8988T (cell line): ENCODE results near the gene TRPV6.

Experiments
- DNase-seq: peaks from one replicate; pipeline ENCODE4 v3.0.0; 2011

The TRPV6 gene

DNA sequence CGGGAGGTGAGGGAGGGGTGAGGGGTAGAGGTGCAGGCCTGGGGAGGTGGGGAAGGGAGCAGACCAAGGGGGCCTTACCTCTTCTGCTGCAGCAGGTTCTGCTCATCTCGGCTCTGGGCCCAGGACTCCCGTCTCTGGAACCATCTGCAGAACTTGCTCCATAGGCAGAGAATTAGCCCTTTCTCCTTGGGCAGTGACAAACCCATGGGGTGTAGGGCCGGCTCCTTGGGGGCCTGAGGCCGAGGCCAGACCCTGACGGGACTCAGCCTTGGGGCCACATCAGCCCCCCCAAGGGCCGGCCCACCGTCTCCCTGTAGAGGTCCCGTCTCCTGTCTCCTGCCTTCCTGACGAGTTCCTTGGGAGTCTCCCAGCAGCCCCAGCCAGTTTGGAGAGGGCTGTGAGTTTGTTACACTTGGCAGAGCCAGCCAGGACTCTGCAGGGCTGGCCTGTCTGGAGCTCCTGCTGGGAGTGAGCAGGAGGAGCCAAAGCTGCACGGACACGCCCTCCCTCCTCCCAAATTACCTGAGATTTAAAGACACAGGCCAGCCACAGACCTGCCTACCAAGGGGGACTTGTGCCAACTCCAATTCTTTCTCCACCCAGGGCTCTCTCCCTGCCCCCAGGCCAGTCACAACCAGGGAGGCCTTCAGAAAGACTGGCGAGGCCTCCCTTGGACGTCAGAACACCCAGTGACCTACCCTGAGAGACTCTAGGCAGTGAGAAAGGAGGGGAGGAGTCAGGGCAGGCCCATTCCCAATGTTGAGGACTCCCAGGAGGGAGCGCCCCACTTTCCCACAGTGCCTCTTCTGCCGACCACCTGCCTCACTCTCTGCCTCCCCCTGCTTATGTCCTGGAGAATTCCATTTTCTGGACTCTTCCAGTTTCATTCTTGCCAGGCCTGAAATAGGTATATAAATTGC lies at the start of gene TRPV6:
Gene TRPV6 (minus strand): TSS at position 435 of the 920 bp plus-strand sequence.
- no peak for DNase-seq

DNA sequence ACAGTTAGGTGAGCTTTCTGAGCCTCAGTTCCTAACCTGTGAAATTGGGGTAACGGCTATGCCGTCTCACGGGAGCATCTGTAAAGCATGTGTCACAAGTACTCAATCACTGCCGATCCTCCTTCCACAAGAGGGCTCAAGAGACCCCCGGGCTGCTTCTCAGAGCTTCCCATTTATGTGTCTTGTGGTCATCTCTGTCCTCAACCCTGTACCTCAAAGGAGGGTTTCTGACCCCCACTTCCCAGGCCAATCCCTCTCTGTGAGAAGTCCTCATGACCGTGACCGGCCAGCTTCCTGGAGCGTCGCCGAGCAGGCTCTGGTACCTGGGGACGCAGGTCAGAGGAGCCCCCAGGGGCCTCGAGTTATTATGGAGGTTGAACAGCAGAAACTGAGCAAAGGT lies 48.5 kb upstream of the TRPV6 start:
- DNase-seq: no peak

DNA sequence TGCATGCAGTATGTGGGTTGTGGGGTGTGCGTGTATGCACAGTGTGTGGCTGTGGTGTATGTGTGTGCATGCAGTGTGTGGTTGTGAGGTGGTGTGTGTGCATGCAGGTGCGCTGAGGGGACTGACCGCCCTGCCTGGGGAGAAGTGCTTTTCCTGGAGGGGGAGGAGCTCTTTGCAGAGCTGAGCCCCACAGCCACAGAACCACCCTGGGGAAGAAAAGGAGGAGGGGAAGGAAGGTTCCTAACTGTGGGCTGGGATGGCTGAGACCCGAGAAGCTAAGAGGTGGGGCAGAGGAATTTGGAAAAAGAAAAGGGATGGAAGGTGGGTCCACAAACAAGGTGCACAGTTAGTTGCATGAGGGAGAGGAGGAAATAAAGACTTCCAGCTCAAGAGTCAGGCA lies 48.1 kb upstream of the TRPV6 start, which contains the start of gene TRPV5:
Gene TRPV5 (minus strand): TSS at position 123 of the 400 bp plus-strand sequence. CDS start 287 bp downstream, outside the sequence.
- DNase-seq: no peak

DNA sequence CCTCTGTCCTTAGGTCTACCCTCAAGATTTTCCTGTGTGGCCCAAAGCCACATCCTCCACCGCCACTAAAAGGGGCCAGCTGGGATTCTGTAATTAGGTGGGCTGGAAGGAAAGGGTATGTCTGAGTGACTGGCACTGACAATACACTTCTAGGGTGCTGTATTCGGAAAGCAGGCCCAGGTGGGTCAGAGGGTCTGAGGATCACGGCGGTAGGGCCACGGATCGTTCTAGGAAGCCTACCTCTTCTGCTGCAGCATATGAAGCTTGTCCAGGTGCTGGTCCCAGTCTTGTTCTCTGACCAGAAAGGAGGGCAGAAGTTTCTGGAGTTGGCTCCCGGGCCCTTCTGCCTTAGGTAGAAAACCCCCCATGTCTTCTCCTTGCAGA lies 47.5 kb upstream of the TRPV6 start:
- DNase-seq: no peak

DNA sequence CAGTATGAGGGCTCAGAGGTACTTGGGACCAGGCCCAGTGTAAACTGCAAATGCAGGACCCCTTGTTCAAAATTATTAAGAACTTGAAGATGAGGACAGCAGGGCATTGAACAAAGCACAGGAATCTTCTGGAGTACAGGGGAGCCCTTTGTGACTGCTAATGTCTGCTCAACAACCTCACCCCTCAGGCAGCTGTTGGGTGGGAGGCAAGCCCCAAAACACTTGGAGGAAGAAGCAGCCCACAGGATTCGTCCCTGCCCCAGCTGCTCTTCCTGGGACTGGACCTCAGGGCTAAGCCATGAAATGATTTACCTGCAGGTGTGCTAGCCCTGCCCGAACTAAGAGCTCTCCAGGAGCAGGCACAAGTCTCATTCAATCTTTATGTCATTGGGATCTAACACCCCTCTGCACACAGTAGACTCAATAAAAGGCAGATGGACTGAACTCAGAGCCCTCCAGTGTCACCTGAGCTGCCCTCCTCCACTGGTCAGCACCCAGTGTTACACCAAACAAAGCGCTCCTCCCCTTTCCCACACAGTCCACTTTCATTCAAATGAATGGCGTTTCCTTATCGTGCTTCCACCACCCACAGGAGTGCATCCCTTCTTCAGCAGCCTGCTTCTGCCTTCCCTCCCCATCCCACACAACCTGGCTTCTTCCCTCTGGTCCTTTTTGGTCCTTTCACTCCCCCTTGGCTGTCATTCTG lies 47.0 kb upstream of the TRPV6 start:
- no peak for DNase-seq

DNA sequence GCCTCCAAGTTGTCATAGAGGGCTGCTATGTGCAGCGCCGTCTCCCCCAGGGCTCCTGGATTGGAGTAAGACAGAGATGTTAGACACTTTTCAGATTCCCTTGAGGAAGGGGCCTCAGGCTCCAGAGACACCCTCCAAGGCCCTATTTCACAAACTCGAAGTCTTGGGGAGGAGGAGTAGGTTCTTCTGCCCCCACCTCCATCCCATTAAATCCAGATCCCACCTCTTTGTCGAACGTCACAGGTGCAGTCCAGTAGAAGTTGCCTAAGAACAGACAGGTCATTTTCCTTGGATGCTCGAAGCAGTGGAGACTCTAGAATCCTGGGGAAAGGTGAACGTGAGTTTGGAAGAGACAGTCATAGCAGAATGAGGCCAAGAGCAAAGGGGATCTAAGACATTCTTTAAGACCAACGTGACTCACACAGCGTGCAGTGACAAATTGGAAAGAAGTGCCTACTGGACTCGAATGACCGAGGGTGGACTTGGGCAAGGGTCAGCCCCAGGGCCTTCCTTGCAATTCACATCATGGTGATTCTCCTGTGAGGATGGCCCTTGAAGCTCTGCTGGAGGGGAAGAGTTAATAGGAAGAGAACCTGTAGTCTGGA lies 44.7 kb upstream of the TRPV6 start:
- no peak for DNase-seq

DNA sequence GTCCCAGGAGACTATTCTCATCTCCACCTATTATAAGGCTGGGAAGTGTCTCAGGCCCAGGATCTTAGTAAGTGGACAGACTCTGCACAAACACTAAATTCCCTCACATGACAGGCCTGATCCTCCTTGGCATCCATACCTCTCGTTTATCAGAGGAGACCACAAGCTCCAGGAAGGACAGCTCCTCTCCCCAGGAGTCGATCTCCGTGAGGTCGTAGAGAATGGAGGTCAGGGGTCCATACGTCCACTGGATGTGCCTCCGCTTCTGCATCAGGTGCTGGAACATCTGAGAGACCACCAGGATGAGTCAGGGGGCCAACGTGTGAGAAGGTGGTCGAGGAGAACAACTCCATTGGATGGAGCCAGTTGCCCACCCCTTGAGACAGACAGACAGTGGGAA lies 42.4 kb upstream of the TRPV6 start:
- DNase-seq: no peak

DNA sequence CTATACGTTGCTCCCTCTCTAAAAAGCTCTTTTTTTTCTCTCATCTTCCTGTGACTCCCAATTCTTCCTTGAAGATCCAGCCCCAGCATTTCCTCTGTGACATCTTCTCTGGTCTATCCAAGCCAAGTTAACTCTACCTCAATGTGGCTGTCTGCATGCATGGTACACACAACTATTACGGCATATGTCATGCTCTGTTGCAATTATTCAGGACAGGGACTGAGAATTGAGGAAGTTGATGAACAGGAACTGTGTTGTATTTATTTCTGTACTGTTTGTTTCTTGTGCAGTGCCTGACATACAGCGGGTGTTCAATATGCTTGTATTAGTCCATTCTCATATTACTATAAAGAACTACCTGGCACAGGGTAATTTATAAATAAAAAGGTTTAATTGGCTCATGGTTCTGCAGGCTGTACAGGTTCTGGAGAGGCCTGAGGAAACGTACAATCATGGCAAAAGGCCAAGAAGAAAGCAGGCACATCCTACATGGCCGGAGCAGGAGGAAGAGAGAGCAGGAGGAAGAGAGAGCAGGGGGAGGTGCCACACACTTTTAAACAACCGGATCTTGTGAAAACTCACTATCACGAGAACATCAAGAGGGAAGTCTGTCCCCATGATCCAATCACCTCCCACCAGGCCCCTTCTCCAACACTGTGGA lies 41.7 kb upstream of the TRPV6 start:
- no peak for DNase-seq

DNA sequence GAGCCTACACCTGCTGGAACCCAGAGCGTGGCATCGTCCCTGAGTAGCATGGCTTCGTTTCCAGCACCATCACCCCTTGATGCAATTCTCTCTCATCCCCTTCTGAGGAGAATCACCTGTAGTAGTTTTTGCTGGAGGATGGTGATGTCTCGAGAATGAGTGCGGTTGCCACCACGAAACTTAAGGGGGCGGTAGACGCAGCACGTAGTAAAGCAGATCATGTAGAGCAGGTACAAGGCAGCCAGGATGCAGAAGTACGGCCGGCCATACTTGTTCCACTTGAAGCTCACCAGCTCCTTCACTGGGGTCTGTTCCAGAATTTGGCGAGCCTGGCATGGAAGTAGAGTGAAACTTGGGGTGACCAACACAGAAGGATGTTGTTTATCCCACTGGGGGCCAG lies 39.9 kb upstream of the TRPV6 start:
- no peak for DNase-seq

DNA sequence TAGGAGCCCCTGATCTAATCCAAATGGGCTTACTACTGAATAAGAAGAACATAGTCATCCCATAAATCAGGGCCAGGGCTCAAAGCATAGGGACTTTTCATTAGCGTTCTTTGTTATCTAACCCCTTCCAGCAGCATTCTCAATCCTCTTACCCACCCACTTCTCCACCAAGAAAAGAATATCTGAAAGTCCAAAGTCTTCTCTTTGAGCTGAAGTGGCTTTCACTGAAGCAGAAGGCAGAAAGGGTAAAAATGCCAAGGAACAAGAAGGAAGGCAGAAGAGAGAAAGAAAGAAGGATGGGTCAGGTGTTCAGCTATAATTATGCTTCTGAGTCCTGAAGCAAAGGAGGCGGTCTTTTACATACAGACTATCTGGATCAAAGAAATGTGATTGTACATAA lies 37.8 kb upstream of the TRPV6 start:
- DNase-seq: no peak

DNA sequence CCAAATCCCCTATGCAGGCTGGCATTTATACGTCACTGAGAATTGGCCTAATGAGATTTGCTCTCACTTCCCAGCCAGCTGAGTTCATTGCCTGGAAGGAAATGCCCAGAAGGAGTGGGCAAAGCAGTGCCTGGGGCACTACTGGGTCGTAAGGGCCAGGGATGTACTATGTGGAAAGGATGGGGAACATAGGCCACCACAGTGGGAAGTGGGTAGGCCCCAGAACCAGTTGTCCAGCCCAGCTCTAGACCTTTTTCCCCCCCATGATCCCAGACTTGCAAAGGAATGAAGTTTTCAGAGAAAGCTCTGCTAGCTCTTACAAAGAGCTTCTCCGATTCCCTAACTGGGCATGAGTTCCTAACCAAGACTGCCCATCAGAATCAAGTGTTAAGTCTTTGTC lies 34.1 kb upstream of the TRPV6 start:
- no peak for DNase-seq

DNA sequence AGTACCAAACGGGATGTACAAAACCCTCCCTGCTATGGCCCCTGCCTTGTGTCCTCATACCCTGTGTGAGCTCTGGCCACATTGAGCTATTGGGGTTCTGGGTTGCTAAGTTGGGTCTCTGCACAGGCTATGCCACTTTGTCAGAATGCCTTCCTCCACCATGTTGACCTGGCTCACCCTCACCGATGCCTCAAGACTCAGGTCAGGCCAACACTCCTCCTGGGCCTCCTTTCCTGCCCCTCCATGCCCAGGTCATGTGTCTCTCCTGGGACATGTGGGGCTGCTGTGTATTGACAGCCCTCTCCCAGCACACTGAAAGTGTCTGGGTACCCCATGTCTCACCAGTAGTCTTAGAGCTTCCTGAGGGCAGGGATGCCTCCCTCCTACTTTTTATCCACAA lies 33.4 kb upstream of the TRPV6 start:
- no peak for DNase-seq

DNA sequence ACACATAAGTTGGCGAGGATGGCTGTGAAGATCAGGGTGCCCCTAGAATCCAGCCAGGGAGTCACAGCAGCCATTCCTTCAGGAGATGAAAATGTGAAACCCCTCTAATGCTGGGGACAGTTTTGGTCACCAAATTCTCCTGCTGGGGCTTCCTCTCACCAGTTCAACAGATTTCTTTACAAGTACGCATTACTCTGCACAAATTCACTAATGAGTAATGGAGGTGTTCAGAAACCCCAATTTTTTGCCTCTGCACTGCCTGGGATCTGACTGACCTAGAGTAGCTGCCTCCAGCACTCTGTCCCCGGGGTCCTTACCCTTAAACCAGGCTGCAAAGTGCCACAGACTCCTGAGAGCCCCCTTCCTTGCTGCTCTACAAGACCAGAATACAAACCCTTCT lies 31.9 kb upstream of the TRPV6 start:
- no peak for DNase-seq

DNA sequence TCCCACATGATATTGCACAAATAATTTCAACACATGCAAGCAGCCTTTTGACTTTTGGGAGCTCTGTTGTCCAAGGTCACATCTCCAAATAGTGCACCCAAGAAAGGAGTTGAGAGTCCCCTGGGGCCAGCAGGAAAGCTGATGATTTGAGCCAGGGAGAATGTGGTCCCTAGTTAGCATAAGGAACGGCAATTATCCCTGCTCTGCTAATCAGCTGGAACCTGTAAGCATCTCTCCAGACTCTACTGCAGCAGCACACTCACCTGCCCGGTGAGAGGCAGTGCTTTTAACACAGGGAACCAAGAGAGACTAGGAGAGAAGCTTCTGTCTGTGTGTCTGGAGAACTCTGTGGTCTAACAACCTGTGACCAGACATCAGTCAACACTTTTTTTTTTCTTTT lies 31.0 kb upstream of the TRPV6 start:
- no peak for DNase-seq

DNA sequence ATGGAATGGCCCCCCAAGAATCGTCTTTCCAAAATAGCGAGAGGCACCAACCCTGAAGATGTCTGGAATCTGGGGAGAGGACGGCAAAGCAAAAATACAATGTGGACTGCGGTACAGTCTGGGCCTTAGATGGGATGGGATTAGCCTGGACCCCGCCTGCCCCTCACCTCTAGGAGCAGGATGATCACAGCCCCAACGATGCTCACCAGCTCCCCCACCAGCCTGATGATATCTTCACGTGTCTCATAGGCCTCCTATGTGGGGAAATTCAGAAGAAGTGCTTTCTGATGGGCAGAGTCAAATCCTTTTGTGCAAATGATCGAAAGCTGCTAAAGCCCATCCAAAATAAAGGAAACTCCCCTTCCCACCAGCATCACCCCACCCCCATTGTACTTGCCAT lies 29.8 kb upstream of the TRPV6 start:
- DNase-seq: no peak

DNA sequence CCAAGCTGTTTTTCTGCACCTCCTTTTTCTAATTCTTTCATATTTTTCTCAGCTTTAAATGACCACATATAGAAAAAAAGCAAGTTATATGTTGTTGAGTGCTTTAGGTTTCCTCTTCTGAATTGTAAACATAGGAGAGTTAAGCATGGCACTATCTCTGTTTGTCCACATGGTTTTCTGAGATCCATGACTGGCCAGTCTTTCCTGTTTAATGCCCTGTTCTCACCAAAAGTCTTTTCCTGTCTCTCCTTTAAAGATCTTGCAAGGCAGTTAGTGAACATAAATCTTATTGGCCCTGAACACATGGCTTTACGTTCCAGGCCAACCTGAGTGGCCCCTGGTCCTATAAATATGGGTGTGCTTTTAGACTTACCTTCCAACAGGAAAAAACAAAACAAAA lies 28.6 kb upstream of the TRPV6 start:
- DNase-seq: no peak

DNA sequence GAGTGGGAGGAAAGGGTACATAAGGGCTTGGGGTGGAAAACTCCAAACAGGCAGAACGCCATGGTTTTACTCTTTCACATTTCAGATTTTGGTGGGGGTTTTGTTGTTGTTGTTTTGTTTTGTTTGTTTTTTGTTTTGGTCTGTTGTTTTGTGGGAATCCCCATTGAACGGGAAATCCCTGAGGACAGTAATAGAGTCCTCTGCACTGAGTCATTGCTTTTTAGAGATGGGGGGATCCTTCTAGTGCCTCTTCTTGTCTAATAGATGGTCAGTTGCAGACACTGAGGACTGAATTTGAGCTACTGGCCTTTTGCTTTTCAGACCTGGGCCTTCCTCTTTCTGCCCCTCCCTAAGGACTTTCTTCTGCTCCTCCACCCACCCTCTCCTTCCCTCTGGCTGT lies 28.0 kb upstream of the TRPV6 start:
- DNase-seq: no peak

DNA sequence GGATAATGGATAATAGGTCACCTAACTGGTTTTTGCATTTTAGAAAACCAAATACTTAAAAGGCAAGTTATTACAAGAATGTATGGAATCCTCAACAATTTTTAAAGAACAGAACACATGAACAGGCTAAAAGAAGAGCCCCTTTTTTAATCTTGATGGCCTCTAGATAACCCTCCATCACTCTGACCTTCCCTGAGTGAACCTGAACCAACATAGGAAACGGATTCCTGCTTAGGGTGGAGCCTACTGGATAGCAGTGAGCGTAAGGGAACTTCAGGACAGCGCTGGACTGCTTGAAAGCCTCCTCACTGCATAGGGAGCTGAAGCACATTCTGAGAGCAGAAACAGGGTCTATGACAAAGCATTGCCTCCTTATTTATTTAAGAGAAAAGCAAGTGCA lies 27.5 kb upstream of the TRPV6 start:
- DNase-seq: no peak

DNA sequence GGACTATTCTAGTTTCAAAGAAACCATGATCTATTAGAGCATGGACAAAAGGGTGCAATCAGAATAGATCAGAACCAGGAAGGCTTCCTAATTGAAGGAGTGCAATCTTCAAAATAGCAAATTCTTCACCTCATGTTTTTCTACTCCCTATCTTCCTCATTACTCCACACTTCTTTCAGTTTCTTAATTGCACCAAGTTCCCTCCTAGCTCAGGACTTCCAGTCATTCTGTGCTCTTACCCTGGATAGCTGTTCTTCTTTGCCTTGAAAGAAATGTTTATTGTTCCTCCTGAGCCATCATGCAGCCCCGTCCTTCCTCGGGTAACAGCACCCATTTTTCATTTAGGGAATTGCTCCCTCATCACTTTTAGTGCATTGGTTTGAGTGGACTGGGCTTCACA lies 24.9 kb upstream of the TRPV6 start:
- DNase-seq: no peak

DNA sequence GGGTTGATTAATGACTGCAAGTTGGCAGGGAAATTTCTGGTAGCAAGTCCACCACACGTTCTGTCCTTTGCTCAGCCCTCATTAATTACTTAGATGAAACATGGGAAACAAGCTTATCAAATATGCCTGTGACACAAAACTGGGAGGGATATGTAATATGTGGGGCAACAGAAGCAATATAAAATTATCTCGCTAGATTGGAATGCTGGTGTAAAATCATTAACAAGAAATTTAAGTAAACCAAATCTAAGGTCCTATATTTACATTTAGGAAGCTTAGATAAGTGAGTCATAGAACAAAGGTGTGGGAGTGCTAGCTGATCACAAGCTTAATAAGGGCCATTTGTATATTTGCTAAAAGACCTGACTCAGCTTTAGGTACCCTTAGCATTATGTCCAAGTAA lies 24.5 kb upstream of the TRPV6 start:
- DNase-seq: no peak

DNA sequence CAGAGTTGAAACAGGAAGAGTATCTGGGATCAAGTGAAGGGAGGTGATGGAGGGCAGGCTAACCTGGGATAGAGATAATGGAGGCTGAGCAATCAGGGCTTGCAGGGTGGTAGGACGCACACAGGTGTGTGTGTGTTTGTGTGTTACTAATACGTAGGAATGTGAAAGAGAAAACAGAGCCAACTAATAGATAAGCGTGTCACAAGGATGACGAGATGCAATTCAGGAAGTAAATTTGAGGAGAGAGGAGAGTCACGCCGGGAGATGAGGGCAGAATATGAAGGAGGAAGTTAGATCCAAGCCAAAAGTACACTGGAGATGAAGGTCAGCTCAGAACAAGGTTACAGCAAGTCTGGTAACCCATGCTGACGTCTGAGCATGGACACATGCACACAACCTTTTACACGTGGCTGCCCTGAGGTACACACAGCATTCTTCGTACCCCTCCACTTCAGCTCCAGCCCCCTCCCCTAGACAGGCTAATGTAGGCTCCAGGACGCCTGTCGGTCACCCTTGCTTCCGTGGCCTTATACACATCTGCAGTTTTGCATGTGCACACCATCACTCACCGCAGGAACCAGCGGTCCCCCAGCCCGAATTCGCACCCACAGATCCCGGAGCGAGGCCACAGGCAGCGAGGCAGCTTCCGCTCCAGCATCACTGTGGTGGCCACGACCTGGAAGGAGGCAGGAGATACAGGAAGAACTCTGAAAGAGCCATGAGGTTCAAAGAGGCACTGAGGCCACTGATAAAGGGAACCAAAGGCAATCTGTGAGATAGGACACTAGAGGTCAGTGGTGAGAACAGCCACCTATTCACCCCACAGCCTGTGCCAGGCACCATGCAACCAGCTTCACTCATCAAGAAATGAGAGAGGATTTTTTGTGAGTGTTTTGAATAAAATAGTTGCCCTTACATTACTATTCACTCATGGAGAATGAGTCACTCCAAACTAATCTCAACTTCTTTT lies 23.7 kb upstream of the TRPV6 start:
- DNase-seq: no peak

DNA sequence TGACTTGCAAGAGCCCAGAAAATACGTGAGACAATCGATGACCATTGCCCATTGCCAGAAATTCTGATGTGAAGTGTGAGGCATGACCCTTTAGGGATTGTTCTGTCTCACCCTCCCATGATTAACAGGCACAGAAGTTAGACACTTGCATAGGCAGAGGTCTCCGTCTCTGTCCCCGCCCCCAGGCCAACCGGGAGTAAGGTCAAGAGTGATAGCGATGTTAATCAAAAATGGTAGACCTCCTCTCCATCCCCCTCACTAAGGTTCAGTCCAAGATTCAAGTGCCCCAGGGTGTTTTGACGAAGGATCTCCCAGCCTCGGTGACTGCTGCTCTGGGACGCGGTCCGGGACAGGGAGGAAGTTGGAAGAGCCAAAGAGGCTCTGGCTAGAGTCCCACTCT lies 22.7 kb upstream of the TRPV6 start:
- DNase-seq: no peak
